ENCODE results near the gene NFYC. TPM values are rescaled to one million over a fixed set of nuclear protein-coding genes. Genes with fewer than 3 reads are reported as not detected.

The NFYC gene
- total RNA-seq, 1 donor from 2014 or later: 38.0 TPM

DNA sequence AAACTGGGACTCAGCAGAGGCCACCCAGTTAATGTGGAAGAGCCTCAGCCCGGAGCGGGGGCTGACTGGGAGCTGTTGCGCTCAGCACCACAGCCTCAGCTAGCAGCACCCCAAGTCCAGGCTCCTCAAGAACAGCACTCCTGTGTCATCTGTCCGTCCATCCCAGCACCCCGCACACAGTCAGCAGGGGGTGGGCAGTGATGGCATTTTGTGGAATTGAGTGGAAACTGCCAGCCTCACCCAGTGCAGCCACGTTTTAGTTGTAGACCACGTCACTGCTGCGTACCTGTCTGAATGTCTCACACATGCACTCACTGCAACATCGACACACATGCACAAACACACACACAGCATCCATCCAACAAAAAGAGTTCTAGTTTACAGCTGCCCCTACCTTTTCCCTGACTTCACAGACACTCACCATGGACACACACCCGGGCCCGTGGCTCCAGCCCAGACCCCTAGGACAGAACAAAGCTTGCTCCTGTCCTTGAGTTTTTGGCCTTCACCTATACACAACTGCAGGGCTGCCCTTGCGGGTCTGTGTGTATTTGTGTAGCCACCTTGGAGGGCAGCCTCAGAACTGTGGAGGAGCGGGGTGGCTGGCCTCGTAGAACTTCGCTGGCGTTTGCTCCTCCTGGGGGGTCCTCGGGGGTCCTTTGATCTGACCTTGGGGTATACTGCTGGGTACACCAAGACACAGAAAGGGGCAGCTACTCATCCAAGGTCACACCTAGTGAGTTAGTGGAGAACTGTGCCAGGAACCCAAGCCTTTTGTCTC is 97.2 kb downstream of the NFYC start:
- no peak overlapping the region for H3K27ac ChIP-seq
- H4K20me1 ChIP-seq (ENCODE audit: low read depth): peaks cover 8% of the 10 kb centered on the region
- no peaks in the 10 kb centered on the region for H3K9me3 ChIP-seq (ENCODE audit: low read depth)
- H3K4me1 ChIP-seq: peaks cover 4% of the 10 kb centered on the region
- no peak for DNase-seq (ENCODE audit: low spot score)
- no peak overlapping the region for H3K4me2 ChIP-seq
- TF ChIP-seq EZH2 (IDR thresholded peaks at IDR 0.05) (no peak), EZH2phosphoT487 (IDR thresholded peaks at IDR 0.05) (no peak)
- TF ChIP-seq, protein P1, sequence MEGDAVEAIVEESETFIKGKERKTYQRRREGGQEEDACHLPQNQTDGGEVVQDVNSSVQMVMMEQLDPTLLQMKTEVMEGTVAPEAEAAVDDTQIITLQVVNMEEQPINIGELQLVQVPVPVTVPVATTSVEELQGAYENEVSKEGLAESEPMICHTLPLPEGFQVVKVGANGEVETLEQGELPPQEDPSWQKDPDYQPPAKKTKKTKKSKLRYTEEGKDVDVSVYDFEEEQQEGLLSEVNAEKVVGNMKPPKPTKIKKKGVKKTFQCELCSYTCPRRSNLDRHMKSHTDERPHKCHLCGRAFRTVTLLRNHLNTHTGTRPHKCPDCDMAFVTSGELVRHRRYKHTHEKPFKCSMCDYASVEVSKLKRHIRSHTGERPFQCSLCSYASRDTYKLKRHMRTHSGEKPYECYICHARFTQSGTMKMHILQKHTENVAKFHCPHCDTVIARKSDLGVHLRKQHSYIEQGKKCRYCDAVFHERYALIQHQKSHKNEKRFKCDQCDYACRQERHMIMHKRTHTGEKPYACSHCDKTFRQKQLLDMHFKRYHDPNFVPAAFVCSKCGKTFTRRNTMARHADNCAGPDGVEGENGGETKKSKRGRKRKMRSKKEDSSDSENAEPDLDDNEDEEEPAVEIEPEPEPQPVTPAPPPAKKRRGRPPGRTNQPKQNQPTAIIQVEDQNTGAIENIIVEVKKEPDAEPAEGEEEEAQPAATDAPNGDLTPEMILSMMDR (IDR thresholded peaks at IDR 0.05): no peak
- H3F3A ChIP-seq (ENCODE audit: low read depth): peaks cover 11% of the 10 kb centered on the region
- H3K9ac ChIP-seq: no peak overlapping the region
- H3K36me3 ChIP-seq: no peaks in the 10 kb centered on the region
- no peak overlapping the region for H3K4me3 Mint-ChIP-seq
- no peak overlapping the region for H3K4me3 ChIP-seq
- no peaks in the 10 kb centered on the region for H3K9me3 Mint-ChIP-seq
- no peak overlapping the region for H3K27ac Mint-ChIP-seq
- H2AFZ ChIP-seq (replicated peaks): no peak overlapping the region
- peaks cover 23% of the 10 kb centered on the region for H3K27me3 ChIP-seq
- H3K36me3 Mint-ChIP-seq: no peaks in the 10 kb centered on the region
- H3K79me2 ChIP-seq (ENCODE audit: low read depth): no peaks in the 10 kb centered on the region
- peaks cover 45% of the 10 kb centered on the region for H3K4me1 Mint-ChIP-seq
- H3K27me3 Mint-ChIP-seq (ENCODE audit: insufficient read depth, low read depth): peaks cover 17% of the 10 kb centered on the region

DNA sequence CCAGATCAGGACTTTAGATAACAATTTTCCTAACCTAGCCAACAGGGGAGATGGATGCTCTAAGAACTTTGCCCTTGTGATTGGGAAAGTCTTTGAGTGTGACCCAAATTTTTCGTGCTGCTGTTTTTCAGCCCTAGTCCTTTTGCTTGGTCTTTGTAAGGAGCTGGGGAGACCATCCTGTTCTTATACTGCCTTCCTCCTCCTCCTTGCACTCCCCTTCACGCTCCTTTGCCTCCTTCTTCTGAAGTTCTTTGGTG is 97.8 kb downstream of the NFYC start:
- no peaks in the 10 kb centered on the region for H3K79me2 ChIP-seq (ENCODE audit: low read depth)
- H3K27me3 ChIP-seq: peaks cover 20% of the 10 kb centered on the region
- peaks cover 17% of the 10 kb centered on the region for H3K27me3 Mint-ChIP-seq (ENCODE audit: insufficient read depth, low read depth)
- H3K27ac Mint-ChIP-seq: peak overlapping the region; percentile 64
- no peak overlapping the region for H3K9ac ChIP-seq
- no peak overlapping the region for H2AFZ ChIP-seq (replicated peaks)
- no peaks in the 10 kb centered on the region for H3K9me3 Mint-ChIP-seq
- no peaks in the 10 kb centered on the region for H3K36me3 ChIP-seq
- peaks cover 9% of the 10 kb centered on the region for H3F3A ChIP-seq (ENCODE audit: low read depth)
- no peaks in the 10 kb centered on the region for H3K9me3 ChIP-seq (ENCODE audit: low read depth)
- no peak overlapping the region for H3K4me2 ChIP-seq
- H4K20me1 ChIP-seq (ENCODE audit: low read depth): peaks cover 7% of the 10 kb centered on the region
- TF ChIP-seq EZH2phosphoT487 (IDR thresholded peaks at IDR 0.05): no peak
- TF ChIP-seq EZH2 (IDR thresholded peaks at IDR 0.05): no peak
- TF ChIP-seq, protein P1 (IDR thresholded peaks at IDR 0.05): no peak
- no peak overlapping the region for H3K4me3 ChIP-seq
- peaks cover 4% of the 10 kb centered on the region for H3K4me1 ChIP-seq
- DNase-seq (ENCODE audit: low spot score): no peak
- H3K36me3 Mint-ChIP-seq: no peaks in the 10 kb centered on the region
- no peak overlapping the region for H3K27ac ChIP-seq
- H3K4me1 Mint-ChIP-seq: peaks cover 50% of the 10 kb centered on the region
- no peak overlapping the region for H3K4me3 Mint-ChIP-seq

DNA sequence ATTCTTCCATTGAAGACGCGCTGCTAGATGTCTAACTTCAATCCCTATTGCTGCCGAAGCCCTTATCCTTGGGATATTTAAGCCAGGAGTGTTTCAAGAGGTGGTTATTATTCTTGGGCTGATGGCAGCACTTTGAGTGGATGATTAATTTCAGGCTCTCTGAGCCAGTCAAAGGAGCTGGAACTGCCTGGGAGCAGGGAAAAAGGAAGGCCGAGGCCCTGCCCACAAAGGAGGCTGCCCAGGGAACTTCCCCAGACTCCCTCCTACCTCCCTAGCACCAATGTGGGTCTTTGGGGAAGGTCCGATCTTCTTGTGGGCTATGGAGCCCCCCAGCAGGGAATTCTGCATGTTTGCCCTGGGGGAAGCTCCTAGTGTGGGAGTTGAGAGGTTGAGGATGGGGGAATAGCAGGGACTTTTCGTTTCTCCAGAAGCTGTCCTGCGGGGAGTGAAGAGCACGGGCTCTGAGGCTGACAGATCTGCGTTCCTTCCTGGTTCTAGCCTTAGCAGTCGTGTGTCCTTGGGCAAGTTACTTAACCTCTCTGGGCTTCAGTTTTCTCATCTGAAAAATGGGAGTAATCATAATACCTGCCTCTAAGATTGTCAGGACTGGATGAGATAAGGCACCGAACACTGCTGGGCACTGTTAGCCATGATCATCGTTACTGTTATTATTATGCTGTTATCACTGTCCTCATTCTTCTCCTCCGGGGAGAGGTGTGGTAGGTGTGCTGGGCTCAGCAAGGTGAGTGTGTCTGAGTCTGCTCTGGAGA is 98.3 kb downstream of the NFYC start:
- H2AFZ ChIP-seq (replicated peaks): no peak overlapping the region
- H3K27ac Mint-ChIP-seq: peak overlapping the region; percentile 67
- no peak overlapping the region for H3K27ac ChIP-seq
- H3K36me3 Mint-ChIP-seq: no peaks in the 10 kb centered on the region
- H3K9ac ChIP-seq: no peak overlapping the region
- H3K36me3 ChIP-seq: no peaks in the 10 kb centered on the region
- H3K4me1 Mint-ChIP-seq: peaks cover 51% of the 10 kb centered on the region
- peaks cover 1% of the 10 kb centered on the region for H4K20me1 ChIP-seq (ENCODE audit: low read depth)
- no peak for DNase-seq (ENCODE audit: low spot score)
- no peaks in the 10 kb centered on the region for H3K9me3 ChIP-seq (ENCODE audit: low read depth)
- H3K4me1 ChIP-seq: peaks cover 4% of the 10 kb centered on the region
- H3F3A ChIP-seq (ENCODE audit: low read depth): peaks cover 4% of the 10 kb centered on the region
- TF ChIP-seq EZH2 (IDR thresholded peaks at IDR 0.05): no peak
- TF ChIP-seq, protein P1 (IDR thresholded peaks at IDR 0.05): no peak
- TF ChIP-seq EZH2phosphoT487 (IDR thresholded peaks at IDR 0.05): no peak
- peaks cover 15% of the 10 kb centered on the region for H3K27me3 Mint-ChIP-seq (ENCODE audit: insufficient read depth, low read depth)
- no peak overlapping the region for H3K4me3 ChIP-seq
- peaks cover 14% of the 10 kb centered on the region for H3K27me3 ChIP-seq
- H3K4me2 ChIP-seq: no peak overlapping the region
- H3K9me3 Mint-ChIP-seq: no peaks in the 10 kb centered on the region
- H3K4me3 Mint-ChIP-seq: no peak overlapping the region
- no peaks in the 10 kb centered on the region for H3K79me2 ChIP-seq (ENCODE audit: low read depth)
